ENCODE data around the gene SLC7A14. TPM values are rescaled to one million over a fixed set of nuclear protein-coding genes. Genes with fewer than 3 reads are reported as not detected.

SLC7A14 gene
- total RNA-seq, 1 donor from 2014 or later = 9.6 TPM

DNA sequence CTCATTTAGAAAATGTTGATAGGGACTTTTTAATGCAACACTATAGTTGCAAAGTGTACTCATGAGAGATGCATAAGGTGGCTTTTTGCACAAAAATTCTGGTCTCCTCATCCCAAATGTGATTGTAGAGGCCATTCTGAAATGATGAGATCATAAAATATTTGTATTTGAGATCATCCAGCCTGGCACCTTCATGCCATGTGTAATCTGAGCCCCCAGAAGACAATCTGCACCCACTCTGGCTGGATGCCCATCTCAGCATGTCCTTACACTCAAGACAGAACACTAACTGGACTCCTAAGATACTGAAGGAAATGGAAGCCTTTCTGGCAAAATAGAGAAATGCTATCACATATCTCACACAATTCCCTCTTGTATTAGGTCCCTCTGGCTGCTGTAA lies 49.2 kb downstream of the SLC7A14 start:
- DNase-seq (ENCODE audit: low spot score) = no peak

DNA sequence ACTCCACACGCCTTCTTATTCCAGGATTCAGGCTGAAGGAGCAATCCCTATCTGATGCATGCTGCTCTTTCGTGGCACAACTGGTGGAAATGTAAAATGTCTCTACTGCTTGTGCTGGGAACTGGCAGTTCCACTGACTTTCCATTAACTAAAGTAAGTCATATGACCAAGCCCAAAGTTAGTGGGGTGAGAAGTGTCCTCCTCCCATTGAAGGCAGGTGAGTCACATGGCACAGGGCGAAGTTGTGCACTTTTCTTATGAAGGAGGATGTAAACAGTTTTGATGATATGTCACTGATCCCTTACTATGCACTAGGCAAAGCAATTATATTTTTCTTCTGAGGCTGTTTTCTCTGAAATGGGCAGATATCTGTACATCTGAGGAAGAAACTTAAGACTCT lies 51.6 kb downstream of the SLC7A14 start:
- no peak for DNase-seq (ENCODE audit: low spot score)

DNA sequence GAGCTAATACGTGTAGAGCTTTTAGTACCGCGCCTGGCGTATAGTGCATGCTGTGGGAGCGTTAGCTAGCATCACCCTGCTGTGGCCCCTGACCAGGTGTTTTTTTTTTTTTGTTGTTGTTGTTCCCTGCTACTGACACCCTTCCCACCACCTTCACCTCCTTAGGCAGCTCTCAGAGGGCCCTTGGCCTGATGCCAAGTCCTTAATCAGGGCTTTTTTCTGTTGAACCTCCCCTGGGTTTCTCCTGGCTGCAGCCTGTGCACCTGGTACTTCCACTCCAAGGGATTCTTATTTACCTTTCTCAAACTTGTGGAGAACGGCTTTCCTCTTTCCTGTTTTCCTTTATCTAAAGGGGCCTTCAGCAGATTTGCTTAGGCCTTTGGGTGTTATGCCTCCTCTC lies 53.3 kb downstream of the SLC7A14 start:
- DNase-seq (ENCODE audit: low spot score) = no peak

GRCh38 chr3:170531657-170532335 lies 54.1 kb downstream of the SLC7A14 start:
- DNase-seq (ENCODE audit: low spot score) = no peak

DNA sequence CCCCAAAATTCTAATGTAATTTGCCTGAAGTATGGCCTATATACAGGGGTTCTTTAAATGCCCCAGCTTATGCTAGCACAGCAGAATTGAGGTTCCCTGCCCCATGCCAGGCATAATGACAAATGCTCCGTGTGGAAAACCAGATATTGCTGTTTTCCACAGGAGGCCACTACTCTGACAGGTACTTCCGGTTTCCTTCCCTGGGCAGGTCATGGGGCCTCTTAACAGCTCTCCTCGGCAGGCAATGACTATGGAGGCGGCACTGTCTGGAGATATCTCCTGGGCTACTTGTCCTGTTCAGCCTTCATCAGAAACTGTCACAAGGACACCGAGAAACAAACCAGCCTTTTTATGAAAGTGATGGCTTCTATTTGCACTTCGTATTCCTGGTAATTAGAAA lies 54.8 kb downstream of the SLC7A14 start:
- DNase-seq (ENCODE audit: low spot score) = no peak

DNA sequence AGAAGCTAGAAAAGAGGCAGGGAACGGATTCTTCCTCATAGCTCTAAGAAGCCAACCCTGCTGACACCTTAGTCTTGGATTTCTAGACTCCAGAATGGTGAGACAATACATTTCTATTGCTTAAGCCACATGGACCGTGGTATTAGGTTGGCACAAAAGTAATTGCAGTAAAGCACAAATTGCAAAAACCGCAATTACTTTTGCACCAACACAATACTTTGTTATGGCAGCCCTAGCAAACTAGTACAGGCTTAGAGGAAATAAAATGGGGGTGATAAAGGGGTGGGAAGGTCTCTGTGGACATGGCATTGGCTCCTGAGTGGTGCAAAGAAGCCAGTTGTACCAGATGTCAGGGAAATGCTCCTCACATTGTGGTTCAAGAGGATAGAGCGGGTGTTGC lies 56.0 kb downstream of the SLC7A14 start:
- DNase-seq (ENCODE audit: low spot score) = no peak

DNA sequence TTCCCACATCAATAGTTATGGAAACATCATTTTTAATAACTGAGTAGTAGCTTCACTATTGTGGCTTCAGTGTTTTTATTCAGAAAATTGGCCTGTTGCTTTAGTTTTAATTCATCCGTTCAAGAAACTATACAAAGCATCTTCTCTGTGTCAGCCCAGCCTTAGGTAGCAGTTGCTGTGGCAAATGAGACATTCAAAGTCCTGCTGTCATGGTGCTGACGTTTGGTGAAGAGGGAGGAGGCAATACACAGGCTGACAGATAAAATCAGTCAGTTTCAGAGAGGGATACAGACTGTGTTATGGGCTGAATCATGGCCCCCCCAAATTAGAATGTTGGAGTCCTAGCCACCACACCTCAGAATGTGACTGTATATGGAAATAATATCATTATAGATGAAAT lies 56.5 kb downstream of the SLC7A14 start:
- DNase-seq (ENCODE audit: low spot score) = no peak

DNA sequence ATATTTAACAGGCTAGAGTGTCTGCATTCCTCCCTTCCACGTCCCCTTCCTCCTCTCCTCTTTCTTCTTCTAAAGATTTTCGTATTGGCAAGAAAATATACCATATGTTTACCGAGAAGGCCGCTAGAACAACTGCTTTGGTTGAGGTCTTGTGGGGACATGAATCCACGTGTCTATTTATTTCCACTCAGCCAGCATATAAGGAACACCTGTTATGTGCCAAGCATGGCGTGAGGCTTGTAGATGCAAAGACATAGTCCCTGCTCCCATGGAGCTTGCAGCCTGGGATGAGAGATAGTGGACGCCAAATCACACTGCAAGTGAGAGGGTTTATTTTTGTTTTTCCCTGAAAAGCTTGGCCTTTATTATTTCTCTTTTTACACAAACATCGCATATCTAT lies 57.1 kb downstream of the SLC7A14 start:
- no peak for DNase-seq (ENCODE audit: low spot score)

DNA sequence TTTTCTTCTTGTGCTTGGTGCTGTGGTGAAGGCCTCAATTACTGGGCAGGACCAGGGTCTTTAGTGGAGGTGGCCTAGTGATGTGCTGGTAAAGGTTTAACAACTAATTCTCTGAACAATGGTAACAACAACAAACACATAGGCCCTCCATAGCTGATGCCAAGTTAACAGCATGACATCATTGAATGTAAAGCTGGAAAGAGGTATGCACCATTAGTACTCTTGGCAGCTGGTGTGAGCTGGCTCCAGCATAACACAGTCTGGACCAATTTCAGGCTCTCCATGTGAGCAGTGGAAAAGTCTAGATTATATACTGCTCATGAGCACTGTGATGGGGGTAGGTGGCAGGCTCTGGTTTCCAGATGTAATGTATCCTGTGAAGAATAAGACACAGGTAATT lies 61.8 kb downstream of the SLC7A14 start:
- peak; percentile 7 for DNase-seq (ENCODE audit: low spot score)

DNA sequence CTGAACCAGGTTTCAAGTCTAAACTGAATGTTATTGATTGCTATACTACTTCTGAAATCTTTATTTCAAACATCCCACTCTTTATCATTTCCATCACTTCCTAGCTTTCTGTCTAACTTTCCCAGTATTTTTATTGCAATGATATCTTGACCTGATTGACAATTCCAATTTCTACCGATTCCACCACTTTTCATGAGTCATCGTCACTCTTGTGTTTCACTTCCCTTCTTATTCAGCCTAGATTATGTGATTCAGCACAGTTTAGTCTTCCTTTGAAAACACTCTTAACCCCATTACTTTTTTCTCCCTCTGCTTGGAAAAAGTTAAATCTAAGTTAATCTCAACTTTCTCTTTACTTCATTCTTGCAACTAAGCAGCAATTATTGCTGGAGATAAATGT lies 62.6 kb downstream of the SLC7A14 start:
- no peak for DNase-seq (ENCODE audit: low spot score)

DNA sequence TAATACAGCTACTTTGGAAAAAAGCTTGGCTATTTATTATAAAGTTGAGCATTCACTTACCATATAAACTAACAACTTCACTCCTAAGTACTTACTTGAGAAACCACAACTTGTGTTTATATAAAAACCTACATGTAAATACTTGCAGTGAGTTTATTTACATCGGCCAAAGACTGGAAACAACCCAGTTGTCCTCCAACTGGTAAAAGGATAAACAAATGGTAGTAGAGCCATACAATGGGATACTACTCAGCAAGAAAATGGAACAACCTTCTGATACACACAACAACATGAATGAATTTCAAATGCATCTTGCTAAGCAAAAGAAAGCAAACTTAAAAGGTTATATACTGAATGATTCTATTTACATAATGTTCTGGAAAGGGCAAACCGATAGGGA lies 63.7 kb downstream of the SLC7A14 start:
- no peak for DNase-seq (ENCODE audit: low spot score)

DNA sequence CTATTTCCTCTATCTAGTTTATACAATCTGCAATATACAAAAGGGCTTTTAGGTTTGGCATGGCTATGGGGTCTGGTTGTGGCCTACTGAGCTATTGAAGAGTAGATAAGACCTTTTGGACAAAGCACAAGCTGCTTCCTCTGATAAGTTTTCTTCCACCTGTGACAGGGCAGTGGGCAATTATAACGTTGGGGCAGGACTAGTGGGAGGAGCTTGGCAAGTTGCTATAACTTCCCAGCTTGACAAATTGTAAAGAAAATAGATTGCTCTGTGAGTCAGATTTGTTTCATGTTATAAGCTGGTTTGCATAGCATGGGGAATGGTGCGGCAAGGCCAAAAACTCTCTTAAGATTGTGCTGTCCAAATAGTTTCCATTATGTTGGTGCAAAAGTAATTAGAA lies 64.9 kb downstream of the SLC7A14 start:
- no peak for DNase-seq (ENCODE audit: low spot score)

GRCh38 chr3:170517242-170517945 lies 68.5 kb downstream of the SLC7A14 start:
- no peak for DNase-seq (ENCODE audit: low spot score)

DNA sequence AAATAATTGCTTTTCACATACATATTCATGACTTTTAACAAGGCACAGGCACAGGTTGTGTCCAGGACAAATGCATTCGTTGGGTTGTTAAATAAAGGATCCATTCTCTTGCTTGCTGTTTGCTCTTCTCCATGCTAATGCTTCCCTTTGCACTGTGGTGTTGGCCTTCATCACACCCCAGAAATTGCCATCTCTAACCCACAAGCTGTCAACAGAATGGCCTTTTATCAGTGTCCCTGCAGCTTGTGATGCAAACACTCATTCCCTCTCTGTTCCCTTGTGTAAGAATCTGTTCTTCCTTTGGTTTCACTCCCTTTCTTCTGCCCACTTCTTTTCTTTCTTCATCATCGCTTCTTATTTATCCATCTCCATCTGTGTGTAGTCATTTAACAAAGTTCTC lies 72.2 kb downstream of the SLC7A14 start:
- no peak for DNase-seq (ENCODE audit: low spot score)

GRCh38 chr3:170511371-170511770 lies 74.5 kb downstream of the SLC7A14 start:
- DNase-seq (ENCODE audit: low spot score) = no peak

DNA sequence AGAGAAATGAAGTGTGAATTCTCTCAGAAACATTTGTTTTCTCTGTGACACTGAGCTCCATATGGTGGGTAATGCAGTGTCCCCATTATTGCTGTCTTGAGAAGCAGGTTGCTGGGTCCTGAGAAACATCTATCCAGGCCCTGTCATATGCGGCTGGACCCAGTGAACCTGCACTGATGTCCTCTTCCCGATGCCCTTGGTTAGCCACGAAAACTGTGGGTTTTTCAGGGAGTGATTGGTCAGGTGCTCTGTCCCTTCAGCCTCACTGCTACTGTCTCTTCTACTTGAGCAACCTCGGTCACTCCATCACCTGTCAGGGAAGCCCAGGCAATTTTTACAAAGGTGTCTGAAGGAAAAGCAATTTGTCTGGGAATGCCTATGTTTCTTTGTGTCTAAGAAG lies 77.0 kb downstream of the SLC7A14 start:
- DNase-seq (ENCODE audit: low spot score) = no peak

- DNase-seq (ENCODE audit: low spot score) = no peak
Measured at GRCh38 chr3:170508291-170508690, 77.6 kb downstream of the SLC7A14 start.

- DNase-seq (ENCODE audit: low spot score) = no peak
Measured at GRCh38 chr3:170507063-170507462, 78.8 kb downstream of the SLC7A14 start.

- peak; percentile 24 for DNase-seq (ENCODE audit: low spot score)
Measured at GRCh38 chr3:170506556-170506955, 79.3 kb downstream of the SLC7A14 start.

DNA sequence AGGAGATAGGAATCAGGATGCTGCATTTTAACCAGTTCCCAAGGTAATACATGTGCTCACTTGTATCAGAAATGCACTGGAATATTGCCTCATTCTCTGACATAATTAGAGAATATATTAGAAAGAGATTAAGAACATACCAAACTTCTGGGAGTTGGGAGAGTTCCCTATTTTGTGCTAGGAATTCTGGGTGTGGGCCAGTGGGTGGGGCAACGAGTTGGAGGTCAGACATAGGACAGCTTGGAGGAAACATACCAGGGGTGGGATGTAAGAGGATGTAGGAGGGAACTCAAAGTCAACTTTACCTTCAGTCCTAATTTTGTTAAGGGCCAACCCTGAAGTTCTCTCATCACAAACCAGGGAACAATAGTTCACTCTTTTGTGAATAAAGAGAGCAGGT lies 83.6 kb downstream of the SLC7A14 start:
- DNase-seq (ENCODE audit: low spot score) = no peak

- DNase-seq (ENCODE audit: low spot score) = no peak
Measured at GRCh38 chr3:170500995-170501394, 84.9 kb downstream of the SLC7A14 start.

DNA sequence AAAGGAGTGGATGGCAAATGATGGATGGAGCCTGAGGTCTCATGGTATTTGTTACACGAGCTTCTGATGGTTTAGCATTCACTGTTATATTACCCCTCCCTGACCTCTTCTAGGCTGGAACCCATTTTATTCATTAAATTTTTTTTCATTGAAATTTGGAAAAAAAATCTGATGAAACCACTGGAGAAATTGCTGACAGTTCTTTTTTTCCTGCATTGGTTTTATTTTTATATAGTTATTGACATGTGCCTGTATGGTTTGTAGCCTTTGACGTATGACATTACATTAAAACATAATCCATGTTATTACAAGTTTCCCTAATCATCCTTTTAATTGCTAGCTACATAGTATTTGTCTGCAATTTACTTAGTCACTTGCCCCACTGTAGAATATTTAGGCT lies 85.4 kb downstream of the SLC7A14 start:
- DNase-seq (ENCODE audit: low spot score) = no peak

- DNase-seq (ENCODE audit: low spot score) = no peak
Measured at GRCh38 chr3:170499562-170500156, 86.2 kb downstream of the SLC7A14 start.
